Astrocyte (in vitro differentiated cells and primary cell): ENCODE measurements around the gene TM9SF3. TPM values are rescaled to one million over a fixed set of nuclear protein-coding genes. Genes with fewer than 3 reads are reported as not detected.

Experiments
- DNase-seq: peaks from one replicate; pipeline ENCODE4 v3.0.0-alpha.2; 2010; ENCODE audit warnings: low read depth
- FAIRE-seq: peaks from 2 replicates; lab custom pipeline; 2011; peaks lifted over from hg19 to GRCh38; lab: Jason Lieb, UNC
- H2AFZ ChIP-seq: 2 replicates; pipeline ENCODE4 v1.6.0; 2012; ENCODE audit warnings: low read depth, low read length, inconsistent platforms
- H3K27ac ChIP-seq: 2 replicates; pipeline ENCODE4 v1.5.1; 2011; ENCODE audit warnings: low read depth, low read length, inconsistent platforms
- H3K27me3 ChIP-seq: 2 replicates; pipeline ENCODE4 v1.6.0; 2011; ENCODE audit warnings: low read length, inconsistent platforms; ENCODE audit not compliant: insufficient read depth
- H3K36me3 ChIP-seq: 2 replicates; pipeline ENCODE4 v1.5.1; 2011; ENCODE audit warnings: low read length, inconsistent platforms; ENCODE audit not compliant: insufficient read depth
- H3K4me1 ChIP-seq: 2 replicates; pipeline ENCODE4 v1.5.1; 2011; ENCODE audit warnings: low read length, inconsistent platforms; ENCODE audit not compliant: insufficient read depth
- H3K4me2 ChIP-seq: 2 replicates; pipeline ENCODE4 v1.6.0; 2012; ENCODE audit warnings: low read length, inconsistent platforms
- H3K4me3 ChIP-seq: 2 replicates; pipeline ENCODE4 v1.5.1; 2011; ENCODE audit warnings: low read depth, mild to moderate bottlenecking, low read length, inconsistent platforms; ENCODE audit not compliant: insufficient read depth
- H3K79me2 ChIP-seq: 2 replicates; pipeline ENCODE4 v1.6.0; 2012; ENCODE audit warnings: mild to moderate bottlenecking, low read length, inconsistent platforms; ENCODE audit not compliant: insufficient read depth
- H3K9ac ChIP-seq: 2 replicates; pipeline ENCODE4 v1.6.0; 2012; ENCODE audit warnings: mild to moderate bottlenecking, low read length, inconsistent platforms
- H3K9me3 ChIP-seq: 2 replicates; pipeline ENCODE4 v1.5.1; 2012; ENCODE audit warnings: low read depth, mild to moderate bottlenecking, low read length, inconsistent platforms; ENCODE audit not compliant: insufficient read depth
- H4K20me1 ChIP-seq: 2 replicates; pipeline ENCODE4 v1.6.0; 2012; ENCODE audit warnings: low read length, inconsistent platforms; ENCODE audit not compliant: insufficient read depth
- H3K27ac Mint-ChIP-seq: one replicate; pipeline ENCODE4 v1.8.0; 2021; ENCODE audit warnings: mild to moderate bottlenecking, mixed read lengths; ENCODE audit not compliant: unreplicated experiment
- H3K27me3 Mint-ChIP-seq: one replicate; pipeline ENCODE4 v1.8.0; 2021; ENCODE audit warnings: low read depth, mixed read lengths; ENCODE audit not compliant: unreplicated experiment
- H3K36me3 Mint-ChIP-seq: one replicate; pipeline ENCODE4 v1.8.0; 2021; ENCODE audit warnings: low read depth, mixed read lengths; ENCODE audit not compliant: unreplicated experiment
- H3K4me1 Mint-ChIP-seq: one replicate; pipeline ENCODE4 v1.8.0; 2021; ENCODE audit warnings: low read depth, mixed read lengths; ENCODE audit not compliant: unreplicated experiment
- H3K4me3 Mint-ChIP-seq: one replicate; pipeline ENCODE4 v1.8.0; 2021; ENCODE audit warnings: mild to moderate bottlenecking, moderate library complexity, mixed read lengths; ENCODE audit not compliant: unreplicated experiment
- H3K9me3 Mint-ChIP-seq: one replicate; pipeline ENCODE4 v1.8.0; 2021; ENCODE audit warnings: mild to moderate bottlenecking, mixed read lengths; ENCODE audit not compliant: unreplicated experiment
- CTCF ChIP-seq: IDR thresholded peaks from 2 replicates; pipeline ENCODE4 v1.5.1; 2011; ENCODE audit warnings: low read depth, mild to moderate bottlenecking, inconsistent platforms, low read length, moderate library complexity; ENCODE audit not compliant: insufficient read depth
- EZH2 ChIP-seq: IDR thresholded peaks from 2 replicates; pipeline ENCODE4 v1.6.1; 2012; ENCODE audit warnings: mild to moderate bottlenecking, low read length, inconsistent platforms; ENCODE audit not compliant: insufficient read depth
- total RNA-seq: library from RNA; stranded (reverse); gene quantifications from 2 replicates; pipeline ENCODE4 v1.2.1, GENCODE V29; 2021

Gene TM9SF3
- total RNA-seq, 1 donor from 2014 or later = 200 TPM

DNA sequence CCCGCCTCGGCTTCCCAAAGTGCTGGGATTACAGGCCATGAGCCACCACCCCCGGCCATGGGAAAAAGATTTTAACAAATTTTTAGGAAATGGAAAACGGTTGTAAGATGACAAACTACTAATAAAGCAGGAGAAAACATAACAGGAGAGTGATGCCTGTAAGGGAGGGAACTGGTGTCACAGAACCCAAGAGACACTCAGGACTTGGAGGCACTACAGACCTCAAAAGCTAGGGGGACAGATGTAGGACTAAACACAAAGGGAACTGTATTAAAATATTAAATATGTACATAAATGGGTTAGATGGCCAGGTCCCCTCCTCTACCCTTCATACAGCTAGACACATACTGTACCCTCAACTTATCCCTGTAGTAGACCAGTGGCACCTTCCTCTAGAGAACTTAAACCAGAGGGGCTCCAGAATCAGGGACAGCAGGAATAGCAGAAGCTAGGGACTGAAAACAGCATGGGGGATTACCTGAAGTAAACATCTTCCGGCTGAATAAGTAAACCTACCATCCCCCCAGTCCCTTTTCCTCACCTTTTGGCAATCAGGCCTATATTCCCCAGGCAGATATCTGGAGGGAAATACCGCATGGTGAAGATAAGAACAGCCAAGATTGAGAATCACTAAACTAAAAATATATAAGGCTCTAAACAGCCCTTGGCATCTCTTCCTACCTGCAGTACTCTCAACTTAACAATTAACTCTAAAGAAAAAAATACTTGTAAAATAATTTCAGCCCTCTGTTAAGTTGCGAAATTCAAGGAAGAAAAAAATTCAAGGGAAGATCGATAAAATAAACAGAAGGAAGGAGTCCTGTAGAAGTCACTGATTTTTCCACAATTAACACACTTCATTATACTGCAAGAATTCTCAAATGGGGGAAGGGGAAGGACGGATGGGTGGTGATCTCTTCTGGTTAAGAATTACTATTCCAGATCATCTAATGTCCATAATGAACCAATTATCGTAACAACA, 15.5 kb downstream of the TM9SF3 start:
- Histone ChIP-seq H3K36me3 (peaks cover 5% of the 10 kb centered on the region), H3K4me2 (no peak overlapping the region), H3K79me2 (peaks cover 98% of the 10 kb centered on the region), H2AFZ (no peak overlapping the region), H4K20me1 (peaks cover 87% of the 10 kb centered on the region), H3K4me1 (peaks cover under 1% of the 10 kb centered on the region), H3K27ac (no peak overlapping the region), H3K27me3 (no peaks in the 10 kb centered on the region), H3K4me3 (no peak overlapping the region), H3K9ac (no peak overlapping the region), H3K9me3 (no peaks in the 10 kb centered on the region)
- H3K27ac Mint-ChIP-seq = no peak overlapping the region
- H3K4me3 Mint-ChIP-seq = no peak overlapping the region
- no peak for DNase-seq
- no peak for FAIRE-seq
- no peaks in the 10 kb centered on the region for H3K27me3 Mint-ChIP-seq
- H3K4me1 Mint-ChIP-seq = peaks cover 12% of the 10 kb centered on the region
- peaks cover 12% of the 10 kb centered on the region for H3K36me3 Mint-ChIP-seq
- TF ChIP-seq CTCF = no peak
- TF ChIP-seq EZH2 = no peak
- no peaks in the 10 kb centered on the region for H3K9me3 Mint-ChIP-seq

GRCh38 chr10:96570511-96570910, 16.3 kb downstream of the TM9SF3 start:
- H2AFZ ChIP-seq = no peak overlapping the region
- no peaks in the 10 kb centered on the region for H3K9me3 ChIP-seq
- Mint-ChIP-seq H3K4me3 (no peak overlapping the region), H3K4me1 (peaks cover 14% of the 10 kb centered on the region), H3K27me3 (no peaks in the 10 kb centered on the region), H3K36me3 (peaks cover 12% of the 10 kb centered on the region), H3K9me3 (no peaks in the 10 kb centered on the region), H3K27ac (no peak overlapping the region)
- TF ChIP-seq CTCF (no peak), EZH2 (no peak)
- peaks cover 87% of the 10 kb centered on the region for H4K20me1 ChIP-seq
- H3K4me1 ChIP-seq = peaks cover 4% of the 10 kb centered on the region
- H3K36me3 ChIP-seq = no peaks in the 10 kb centered on the region
- no peaks in the 10 kb centered on the region for H3K27me3 ChIP-seq
- DNase-seq (no peak), FAIRE-seq (no peak)
- H3K4me2 ChIP-seq = no peak overlapping the region
- peaks cover 96% of the 10 kb centered on the region for H3K79me2 ChIP-seq
- no peak overlapping the region for H3K4me3 ChIP-seq
- no peak overlapping the region for H3K9ac ChIP-seq
- H3K27ac ChIP-seq = no peak overlapping the region

DNA sequence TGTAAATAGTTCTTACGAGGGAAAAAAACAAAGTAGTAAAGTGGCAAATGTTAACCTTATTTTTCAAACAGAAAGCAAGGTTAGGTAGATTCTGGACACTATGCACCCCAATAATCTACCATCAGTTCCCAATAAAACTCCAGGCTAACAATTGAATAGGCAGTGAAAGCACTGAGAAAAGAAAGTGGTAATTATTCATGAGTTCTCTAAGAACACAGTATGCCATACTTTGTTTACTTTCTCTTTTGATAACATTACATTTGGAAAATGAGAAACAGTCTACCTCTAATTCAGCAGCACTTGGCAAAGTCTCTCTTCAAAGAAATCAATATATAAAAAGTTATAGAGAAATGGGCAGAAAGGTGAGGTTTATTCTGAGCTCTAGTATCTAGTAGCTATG, 18.4 kb downstream of the TM9SF3 start:
- no peak overlapping the region for H3K27ac Mint-ChIP-seq
- Histone ChIP-seq H3K36me3 (peaks cover 6% of the 10 kb centered on the region), H3K79me2 (peaks cover 97% of the 10 kb centered on the region), H3K9me3 (no peaks in the 10 kb centered on the region), H3K27ac (no peak overlapping the region), H2AFZ (no peak overlapping the region), H4K20me1 (peaks cover 97% of the 10 kb centered on the region), H3K4me2 (no peak overlapping the region), H3K4me1 (peaks cover 4% of the 10 kb centered on the region), H3K9ac (no peak overlapping the region), H3K4me3 (no peak overlapping the region), H3K27me3 (no peaks in the 10 kb centered on the region)
- H3K4me3 Mint-ChIP-seq = no peak overlapping the region
- DNase-seq (no peak), FAIRE-seq (no peak)
- no peaks in the 10 kb centered on the region for H3K9me3 Mint-ChIP-seq
- peaks cover 6% of the 10 kb centered on the region for H3K36me3 Mint-ChIP-seq
- H3K27me3 Mint-ChIP-seq = no peaks in the 10 kb centered on the region
- H3K4me1 Mint-ChIP-seq = peaks cover 17% of the 10 kb centered on the region
- no peak for TF ChIP-seq CTCF
- TF ChIP-seq EZH2 = no peak
